Choroid plexus epithelial cell (primary cell): ENCODE measurements around the gene KHDC4.

ENCODE experiments used
- DNase-seq: peaks from one replicate; pipeline ENCODE4 v3.0.0-alpha.2; 2010; ENCODE audit warnings: low read depth
- H3K4me3 ChIP-seq: 2 replicates; pipeline ENCODE4 v1.5.1; 2011; ENCODE audit warnings: low read depth, mild to moderate bottlenecking, control low read depth, low read length, moderate library complexity
- CTCF ChIP-seq: conservative IDR thresholded peaks from 2 replicates; pipeline ENCODE4 v1.5.1; 2011; ENCODE audit warnings: low read depth, mild to moderate bottlenecking, control low read depth, inconsistent platforms, low read length, moderate library complexity

Gene KHDC4

GRCh38 chr1:155978325-155978972 is 44.2 kb upstream of the KHDC4 start, which contains the start of gene ARHGEF2:
TSS of gene ARHGEF2 (minus strand) at chr1:155978547. CDS start at chr1:155978427, 120 bp downstream.
- DNase-seq, result no peak
- peak; percentile 51 for TF ChIP-seq CTCF
- H3K4me3 ChIP-seq, result peak within 1 kb of the TSS; percentile 85

GRCh38 chr1:155977690-155978324 is 43.6 kb upstream of the KHDC4 start:
- H3K4me3 ChIP-seq, result peak overlapping the region; percentile 85
- no peak for TF ChIP-seq CTCF
- no peak for DNase-seq

- peak overlapping the region; percentile 85 for H3K4me3 ChIP-seq
- DNase-seq, result no peak
- no peak for TF ChIP-seq CTCF
Observed at GRCh38 chr1:155976913-155977689, 42.9 kb upstream of the KHDC4 start.

- H3K4me3 ChIP-seq, result peak overlapping the region; percentile 85
- peak; percentile 66 for DNase-seq
- TF ChIP-seq CTCF, result no peak
Observed at GRCh38 chr1:155976062-155976912, 42.1 kb upstream of the KHDC4 start.

- TF ChIP-seq CTCF, result no peak
- peak overlapping the region; percentile 85 for H3K4me3 ChIP-seq
- no peak for DNase-seq
Observed at GRCh38 chr1:155975375-155976061, 41.3 kb upstream of the KHDC4 start.
